GM21528 (cell line): ENCODE data around the gene ZCWPW1.
"Not testable (repeated sequence)": the region's sequence is repeated elsewhere in the genome, so short reads cannot be mapped to it uniquely, and the experiment has no call there.

Source experiments
- ATAC-seq: cut with Tn5 transposase; IDR thresholded peaks from one replicate; pipeline ENCODE4 v1.9.1; 2021; ENCODE audit warnings: mild to moderate bottlenecking, moderate library complexity; ENCODE audit not compliant: unreplicated experiment, low FRiP score

ZCWPW1 gene

GRCh38 chr7:100407285-100408180 is 21.0 kb downstream of the ZCWPW1 start:
- no peak for ATAC-seq

- ATAC-seq = no peak
Observed at GRCh38 chr7:100406767-100407166, 21.7 kb downstream of the ZCWPW1 start.

- ATAC-seq = no peak
Observed at GRCh38 chr7:100402241-100402640, 26.3 kb downstream of the ZCWPW1 start.

GRCh38 chr7:100401811-100402210 is 26.7 kb downstream of the ZCWPW1 start:
- no peak for ATAC-seq

DNA sequence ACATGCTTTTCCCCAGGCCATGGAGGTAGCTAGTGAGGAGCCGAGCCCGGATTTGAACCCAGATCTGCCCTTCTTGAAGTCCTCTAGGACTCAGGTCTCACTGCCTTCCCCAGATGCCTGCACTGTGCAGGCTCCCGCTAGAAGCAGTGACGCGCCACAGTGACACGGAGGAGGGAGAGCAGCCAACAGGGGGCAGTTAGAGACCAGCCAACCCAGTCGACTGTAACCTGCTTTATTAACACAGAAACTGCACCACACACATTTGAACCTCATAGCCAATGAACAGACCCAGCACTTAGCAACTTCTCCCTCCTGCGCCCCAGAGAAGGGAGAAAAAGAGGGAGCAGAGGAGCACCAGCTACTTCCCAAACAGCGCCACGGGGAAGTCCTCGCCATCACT is 27.8 kb downstream of the ZCWPW1 start:
- no peak for ATAC-seq

DNA sequence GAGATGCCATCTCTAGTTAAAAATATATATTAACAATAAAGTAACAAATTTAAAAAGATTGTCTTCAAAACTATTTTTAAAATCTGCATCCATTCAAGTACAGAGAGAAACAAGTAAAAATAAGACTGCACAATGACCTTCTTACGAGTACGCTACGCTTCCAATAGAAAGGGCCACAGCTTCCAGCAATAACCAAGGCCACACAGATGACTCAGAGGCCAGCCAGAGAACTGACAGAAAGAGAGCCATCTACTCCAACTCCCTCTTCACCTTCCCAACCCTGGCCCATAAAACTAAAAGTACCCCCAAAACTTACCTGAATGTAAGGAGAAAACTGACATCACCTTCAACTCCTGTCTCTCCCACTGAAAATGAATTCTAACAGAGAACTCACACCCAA is 28.5 kb downstream of the ZCWPW1 start:
- ATAC-seq = no peak

GRCh38 chr7:100398239-100398638 is 30.3 kb downstream of the ZCWPW1 start:
- ATAC-seq = no peak

- no peak for ATAC-seq
Observed at GRCh38 chr7:100397315-100398081, 31.0 kb downstream of the ZCWPW1 start.

DNA sequence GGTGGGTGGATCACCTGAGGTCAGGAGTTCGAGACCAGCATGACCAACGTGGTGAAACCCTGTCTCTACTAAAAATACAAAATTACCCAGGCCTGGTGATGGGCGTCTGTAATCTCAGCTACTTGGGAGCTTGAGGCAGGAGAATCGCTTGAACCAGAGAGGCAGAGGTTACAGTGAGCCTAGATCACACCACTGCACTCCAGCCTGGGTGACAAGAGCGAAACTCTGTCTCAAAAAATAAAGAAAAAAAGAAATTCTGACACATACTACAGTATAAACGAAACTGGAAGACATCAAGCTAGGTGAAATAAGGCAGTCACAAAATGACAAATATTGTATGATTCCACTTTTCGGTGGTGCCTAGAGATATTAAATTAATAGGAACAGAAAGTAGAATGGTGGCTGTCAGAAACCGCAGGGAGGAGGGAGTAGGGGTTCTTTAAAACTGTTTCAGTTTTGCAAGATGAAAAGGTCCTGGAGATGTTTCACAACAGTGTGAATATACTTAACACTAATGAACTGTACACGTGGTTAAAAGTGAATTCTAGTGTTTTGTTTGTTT is 32.0 kb downstream of the ZCWPW1 start:
- ATAC-seq = peak; percentile 72

DNA sequence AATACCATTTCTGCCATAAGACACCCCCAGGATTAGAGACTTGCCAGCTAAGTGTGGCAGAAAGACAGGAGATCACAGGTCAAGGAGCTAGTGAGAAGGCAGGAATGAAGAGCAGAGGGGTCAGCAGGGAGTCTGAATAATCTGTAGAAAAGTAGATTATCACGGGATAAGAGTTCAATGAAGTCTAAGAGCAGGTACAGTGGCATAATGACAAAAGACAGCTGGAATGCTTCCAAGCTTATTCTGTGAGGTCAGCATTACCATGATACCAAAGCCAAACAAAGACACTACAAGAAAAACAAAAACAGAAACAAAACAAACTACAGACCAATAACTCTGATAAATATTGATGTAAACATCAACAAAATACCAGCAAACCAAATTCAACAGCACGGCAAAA is 34.4 kb downstream of the ZCWPW1 start:
- ATAC-seq = no peak

DNA sequence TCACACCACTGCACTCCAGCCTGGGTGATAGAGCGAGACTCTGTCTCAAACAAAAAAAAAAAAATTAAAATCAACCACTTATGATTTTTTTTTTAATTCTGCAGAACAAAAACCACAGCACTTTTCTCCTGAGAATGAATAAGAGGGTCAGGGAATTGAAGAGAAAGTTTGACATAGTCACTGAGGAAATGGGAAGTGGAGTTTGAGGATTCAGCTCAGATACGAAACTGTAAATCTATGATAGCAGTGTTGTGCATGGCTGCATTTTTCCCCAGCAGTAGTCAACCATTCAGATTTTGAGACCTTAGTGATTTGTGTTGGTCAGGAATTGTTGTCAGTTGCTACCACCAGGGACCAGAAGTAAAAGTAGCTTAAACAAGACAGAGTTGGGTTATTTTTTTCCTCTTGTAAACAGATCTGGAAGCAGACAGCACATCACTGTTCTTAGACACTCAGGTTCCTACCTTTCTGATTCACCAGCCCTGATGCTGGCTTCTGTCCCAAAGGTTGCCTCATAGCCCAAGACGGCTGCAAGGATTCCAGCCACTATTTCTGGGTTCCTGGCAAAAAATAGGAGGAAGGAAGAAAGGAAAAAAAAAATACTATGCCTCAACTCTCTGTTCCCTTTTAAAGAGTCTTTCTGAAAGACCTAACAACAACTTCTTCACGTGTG is 35.1 kb downstream of the ZCWPW1 start:
- ATAC-seq = no peak

DNA sequence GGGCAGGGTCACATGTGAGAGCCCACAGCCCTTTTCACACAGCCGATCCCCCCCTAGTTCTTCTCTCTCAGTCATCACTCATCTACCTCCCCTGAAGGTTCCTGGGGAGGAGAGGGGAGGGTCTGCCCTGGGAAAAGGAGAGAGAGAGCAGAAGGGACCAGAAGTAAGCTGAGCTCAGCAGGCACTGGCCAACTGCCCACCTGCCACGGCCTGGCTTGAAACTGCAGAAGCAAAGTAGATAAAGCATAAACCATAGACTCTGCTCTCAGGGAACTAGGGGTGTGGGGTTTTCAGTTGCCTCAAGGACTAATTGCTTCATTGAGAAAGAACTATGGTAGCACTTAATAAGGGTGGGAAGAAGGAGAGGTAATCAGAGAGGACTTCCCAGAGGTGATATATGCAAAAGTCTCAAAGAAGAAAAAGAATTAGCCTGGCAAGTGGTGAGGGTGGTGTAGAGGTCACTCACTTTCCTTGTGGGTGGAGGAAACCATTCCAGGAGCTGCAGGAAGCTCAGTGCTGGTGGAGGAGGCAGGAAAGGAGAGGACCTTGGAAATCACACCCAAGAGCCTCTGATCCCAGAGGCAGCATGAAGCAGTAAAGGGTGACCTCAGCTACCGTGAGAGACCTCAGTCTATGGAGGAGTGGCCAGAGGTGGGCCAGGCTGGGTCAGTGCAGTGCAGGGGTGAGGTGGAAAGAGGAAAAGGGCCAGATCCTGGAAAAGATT is 38.1 kb downstream of the ZCWPW1 start:
- no peak for ATAC-seq

GRCh38 chr7:100389437-100390088 is 38.9 kb downstream of the ZCWPW1 start:
- no peak for ATAC-seq

DNA sequence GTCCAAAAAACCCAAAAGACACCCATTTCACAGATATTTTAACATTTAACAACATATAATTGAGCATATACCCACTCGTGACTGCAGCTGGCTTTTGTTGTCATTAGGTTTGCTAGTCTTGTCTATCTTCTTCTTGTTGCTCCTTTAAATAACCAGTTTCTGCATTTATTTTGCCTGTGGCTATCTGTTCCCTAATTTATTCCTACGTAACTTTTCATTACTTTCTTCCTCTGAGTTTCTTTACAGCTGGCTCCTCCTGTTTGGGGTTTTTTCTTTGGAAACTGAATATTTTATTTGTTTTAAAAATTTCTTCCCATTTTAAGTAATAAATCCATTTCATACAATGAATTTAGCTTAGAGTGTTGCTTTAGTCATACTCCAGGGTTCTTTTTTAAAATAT is 40.8 kb downstream of the ZCWPW1 start:
- no peak for ATAC-seq

DNA sequence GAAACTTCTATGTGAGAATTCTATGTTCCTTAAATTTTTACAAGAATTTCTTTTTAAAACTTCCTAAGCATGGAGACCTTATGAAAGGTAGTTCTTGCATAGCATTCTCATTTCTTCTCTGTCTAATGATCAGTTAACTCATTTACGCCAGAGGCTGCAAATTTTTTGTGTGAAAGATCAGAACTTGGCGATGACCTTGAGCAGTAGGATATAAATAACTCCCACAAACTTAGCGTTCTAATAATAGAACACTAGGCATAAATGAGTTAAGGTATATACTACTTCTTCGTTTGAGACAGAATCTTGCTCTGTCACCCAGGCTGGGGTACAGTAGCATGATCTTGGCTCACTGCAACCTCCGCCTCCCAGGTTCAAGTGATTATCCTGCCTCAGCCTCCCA is 41.6 kb downstream of the ZCWPW1 start:
- ATAC-seq = no peak

GRCh38 chr7:100384628-100385294 is 43.7 kb downstream of the ZCWPW1 start:
- ATAC-seq = no peak

DNA sequence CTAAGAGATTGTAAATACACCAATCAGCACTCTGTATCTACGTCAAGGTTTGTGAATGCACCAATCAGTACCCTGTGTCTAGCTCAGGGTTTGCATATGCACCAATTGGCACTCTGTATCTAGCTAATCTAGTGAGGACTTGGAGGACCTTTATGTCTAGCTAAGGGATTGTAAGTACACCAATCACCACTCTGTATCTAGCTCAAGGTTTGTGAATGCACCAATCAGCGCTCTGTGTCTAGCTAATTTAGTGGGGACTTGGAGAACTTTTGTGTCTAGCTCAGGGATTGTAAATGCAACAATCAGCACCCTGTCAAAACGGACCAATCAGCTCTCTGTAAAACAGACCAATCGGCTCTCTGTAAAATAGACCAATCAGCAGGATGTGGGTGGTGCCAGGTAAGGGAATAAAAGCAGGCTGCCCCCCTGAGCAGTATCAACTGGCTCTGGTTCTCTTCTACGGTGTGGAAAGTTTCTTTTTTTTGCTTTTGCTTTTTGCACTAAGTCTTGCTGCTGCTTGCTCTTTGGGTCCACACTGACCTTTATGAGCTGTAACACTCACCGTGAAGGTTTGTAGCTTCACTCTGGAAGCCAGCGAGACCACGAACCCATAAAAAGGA is 46.2 kb downstream of the ZCWPW1 start:
- ATAC-seq = not testable (repeated sequence)

GRCh38 chr7:100381531-100382233 is 46.8 kb downstream of the ZCWPW1 start:
- not testable (repeated sequence) for ATAC-seq
